CD4-positive, CD25-positive, alpha-beta regulatory T cell (primary cell): ENCODE data around the gene JARID2. TPM values are rescaled to one million over a fixed set of nuclear protein-coding genes. Genes with fewer than 3 reads are reported as not detected.

Source experiments
- ATAC-seq, 2 donors: fragments of 150-1000 bp; cut with Tn5 transposase; one replicate each; pipeline ENCODE4 v1.10.0; 2021; ENCODE audit warnings: low read depth in 2 of 2, moderate number of reproducible peaks in 2 of 2, moderate library complexity in 1 of 2
- DNase-seq, 3 donors: peaks; one replicate each; pipeline versions ENCODE4 v3.0.0 to v3.0.0-alpha.2; 2012 to 2022; ENCODE audit warnings: mixed read lengths in 1 of 3
- H3K27ac ChIP-seq: one replicate; pipeline ENCODE4 v1.7.0; 2013; ENCODE audit warnings: mild to moderate bottlenecking, low read length; ENCODE audit not compliant: insufficient read depth, poor library complexity, severe bottlenecking
- H3K27me3 ChIP-seq: one replicate; pipeline ENCODE4 v1.7.0; 2013; ENCODE audit warnings: low read length; ENCODE audit not compliant: control insufficient read depth, insufficient read depth
- H3K36me3 ChIP-seq: one replicate; pipeline ENCODE4 v1.7.0; 2013; ENCODE audit warnings: mild to moderate bottlenecking, low read length, moderate library complexity; ENCODE audit not compliant: control insufficient read depth, insufficient read depth
- H3K4me1 ChIP-seq: 2 replicates; pipeline ENCODE4 v1.7.0; 2013; ENCODE audit warnings: mild to moderate bottlenecking, low read length; ENCODE audit not compliant: insufficient read depth, control insufficient read depth, poor library complexity, severe bottlenecking
- H3K4me3 ChIP-seq: one replicate; pipeline ENCODE4 v1.7.0; 2013; ENCODE audit warnings: low read depth, mild to moderate bottlenecking, low read length, moderate library complexity
- H3K9me3 ChIP-seq, 2 experiments: 1 replicate in 1 of 2; 2 replicates in 1 of 2; pipeline ENCODE4 v1.7.0; 2013; ENCODE audit warnings: low read length in 2 of 2, mild to moderate bottlenecking in 1 of 2, moderate library complexity in 1 of 2; ENCODE audit not compliant: control insufficient read depth in 2 of 2
- H3K27ac Mint-ChIP-seq, 3 donors: one replicate each; pipeline ENCODE4 v1.8.0; 2020 to 2022; ENCODE audit warnings: mild to moderate bottlenecking in 3 of 3, mixed read lengths in 3 of 3, moderate library complexity in 2 of 3
- H3K27me3 Mint-ChIP-seq: one replicate; pipeline ENCODE4 v1.8.0; 2022; ENCODE audit warnings: mild to moderate bottlenecking, mixed read lengths
- H3K36me3 Mint-ChIP-seq: one replicate; pipeline ENCODE4 v1.8.0; 2020; ENCODE audit warnings: mixed read lengths
- H3K4me1 Mint-ChIP-seq, 4 donors: one replicate each; pipeline ENCODE4 v1.8.0; 2020 to 2022; ENCODE audit warnings: mixed read lengths in 4 of 4, mild to moderate bottlenecking in 1 of 4
- H3K4me3 Mint-ChIP-seq, 4 donors: one replicate each; pipeline ENCODE4 v1.8.0; 2020 to 2022; ENCODE audit warnings: mild to moderate bottlenecking in 4 of 4, mixed read lengths in 4 of 4, moderate library complexity in 3 of 4
- H3K9me3 Mint-ChIP-seq, 7 donors: one replicate each; pipeline ENCODE4 v1.8.0; 2020 to 2022; ENCODE audit warnings: mixed read lengths in 7 of 7, mild to moderate bottlenecking in 3 of 7, moderate library complexity in 2 of 7
- polyA plus RNA-seq, 4 donors: library from polyadenylated mRNA; unstranded; fragments of 300-500 nt; fragmentation: Illumina TruSeq; gene quantifications; one replicate each; pipeline ENCODE4 v1.2.3, GENCODE V29; 2021
- total RNA-seq: library from RNA; stranded (reverse); gene quantifications from one replicate; pipeline ENCODE4 v1.2.3, GENCODE V29; 2022

JARID2 gene
- total and polyA plus RNA-seq, 5 donors from 2014 or later: 4.1 to 26.1 (median 5.6) TPM

- H3K4me3 Mint-ChIP-seq: no peak overlapping the region
Measured at GRCh38 chr6:15426901-15427300, 181.0 kb downstream of the JARID2 start.

GRCh38 chr6:15427331-15428070 is 181.6 kb downstream of the JARID2 start:
- H3K4me3 ChIP-seq: no peak overlapping the region
- H3K9me3 Mint-ChIP-seq: no peaks in the 10 kb centered on the region
- DNase-seq: no peak
- no peak overlapping the region for H3K4me3 Mint-ChIP-seq
- peaks cover 16% of the 10 kb centered on the region for H3K4me1 ChIP-seq
- no peaks in the 10 kb centered on the region for H3K9me3 ChIP-seq
- H3K36me3 ChIP-seq: no peaks in the 10 kb centered on the region
- H3K36me3 Mint-ChIP-seq: peaks cover 5% of the 10 kb centered on the region
- no peak overlapping the region for H3K27ac Mint-ChIP-seq
- no peak for ATAC-seq
- H3K4me1 Mint-ChIP-seq: peaks cover 34 to 84% (median 48%) of the 10 kb centered on the region in 4 donors
- no peak overlapping the region for H3K27ac ChIP-seq
- no peaks in the 10 kb centered on the region for H3K27me3 Mint-ChIP-seq
- no peaks in the 10 kb centered on the region for H3K27me3 ChIP-seq

More at GRCh38 chr6:15426901-15427300, 181.0 kb downstream of the JARID2 start:
- Histone ChIP-seq H3K27ac (no peak overlapping the region), H3K4me3 (no peak overlapping the region), H3K9me3 (no peaks in the 10 kb centered on the region), H3K27me3 (no peaks in the 10 kb centered on the region), H3K36me3 (no peaks in the 10 kb centered on the region), H3K4me1 (peaks cover 16% of the 10 kb centered on the region)
- Mint-ChIP-seq H3K9me3 (no peaks in the 10 kb centered on the region), H3K4me1 (peaks cover 31 to 84% (median 48%) of the 10 kb centered on the region in 4 donors), H3K36me3 (peaks cover 5% of the 10 kb centered on the region), H3K27me3 (no peaks in the 10 kb centered on the region), H3K27ac (no peak overlapping the region)
- ATAC-seq (no peak), DNase-seq (no peak)

- Mint-ChIP-seq H3K36me3 (no peaks in the 10 kb centered on the region), H3K27ac (peak overlapping the region in 1 of 3 donors; percentile 18), H3K4me1 (peaks cover 43 to 88% (median 53%) of the 10 kb centered on the region in 4 donors), H3K4me3 (no peak overlapping the region), H3K27me3 (no peaks in the 10 kb centered on the region), H3K9me3 (no peaks in the 10 kb centered on the region)
- no peak overlapping the region for H3K4me3 ChIP-seq
- no peak for ATAC-seq
- H3K36me3 ChIP-seq: no peaks in the 10 kb centered on the region
- H3K9me3 ChIP-seq: no peaks in the 10 kb centered on the region
- H3K27me3 ChIP-seq: no peaks in the 10 kb centered on the region
- DNase-seq: no peak
- no peak overlapping the region for H3K27ac ChIP-seq
- peaks cover 31% of the 10 kb centered on the region for H3K4me1 ChIP-seq
Measured at GRCh38 chr6:15429141-15430110, 183.6 kb downstream of the JARID2 start.

- Mint-ChIP-seq H3K27me3 (no peaks in the 10 kb centered on the region), H3K4me1 (peaks cover 50 to 94% (median 61%) of the 10 kb centered on the region in 4 donors), H3K27ac (peak overlapping the region in 1 of 3 donors; percentile 18), H3K4me3 (no peak overlapping the region), H3K36me3 (no peaks in the 10 kb centered on the region), H3K9me3 (no peaks in the 10 kb centered on the region)
- DNase-seq: no peak
- Histone ChIP-seq H3K36me3 (no peaks in the 10 kb centered on the region), H3K4me3 (no peak overlapping the region), H3K27ac (no peak overlapping the region), H3K4me1 (peaks cover 39% of the 10 kb centered on the region), H3K9me3 (no peaks in the 10 kb centered on the region), H3K27me3 (no peaks in the 10 kb centered on the region)
- no peak for ATAC-seq
Measured at GRCh38 chr6:15430186-15430585, 184.3 kb downstream of the JARID2 start.

- H3K4me1 ChIP-seq: peaks cover 41% of the 10 kb centered on the region
Measured at GRCh38 chr6:15430931-15431405, 185.1 kb downstream of the JARID2 start.

GRCh38 chr6:15431762-15432483 is 186.1 kb downstream of the JARID2 start:
- H3K9me3 Mint-ChIP-seq: no peaks in the 10 kb centered on the region
- peaks cover 42 to 92% (median 68%) of the 10 kb centered on the region in 4 donors for H3K4me1 Mint-ChIP-seq
- no peaks in the 10 kb centered on the region for H3K27me3 ChIP-seq
- peaks cover 41% of the 10 kb centered on the region for H3K4me1 ChIP-seq
- no peak overlapping the region for H3K4me3 ChIP-seq
- ATAC-seq: no peak
- no peaks in the 10 kb centered on the region for H3K36me3 Mint-ChIP-seq
- no peaks in the 10 kb centered on the region for H3K9me3 ChIP-seq
- H3K27ac Mint-ChIP-seq: peak overlapping the region in 2 of 3 donors; percentile 12 to 69
- no peaks in the 10 kb centered on the region for H3K36me3 ChIP-seq
- DNase-seq: no peak
- H3K27ac ChIP-seq: no peak overlapping the region
- no peaks in the 10 kb centered on the region for H3K27me3 Mint-ChIP-seq
- H3K4me3 Mint-ChIP-seq: peak overlapping the region in 1 of 4 donors; percentile 41

More at GRCh38 chr6:15430931-15431405, 185.1 kb downstream of the JARID2 start:
- DNase-seq: no peak
- H3K4me3 ChIP-seq: no peak overlapping the region
- peak overlapping the region in 1 of 3 donors; percentile 75 for H3K27ac Mint-ChIP-seq
- H3K27me3 ChIP-seq: no peaks in the 10 kb centered on the region
- no peaks in the 10 kb centered on the region for H3K36me3 ChIP-seq
- no peaks in the 10 kb centered on the region for H3K36me3 Mint-ChIP-seq
- no peak overlapping the region for H3K27ac ChIP-seq
- no peak for ATAC-seq
- peak overlapping the region in 1 of 4 donors; percentile 19 for H3K4me3 Mint-ChIP-seq
- H3K4me1 Mint-ChIP-seq: peaks cover 43 to 92% (median 63%) of the 10 kb centered on the region in 4 donors
- H3K9me3 Mint-ChIP-seq: no peaks in the 10 kb centered on the region
- H3K9me3 ChIP-seq: no peaks in the 10 kb centered on the region
- H3K27me3 Mint-ChIP-seq: no peaks in the 10 kb centered on the region

- H3K9me3 Mint-ChIP-seq: no peaks in the 10 kb centered on the region
- Histone ChIP-seq H3K4me3 (peak overlapping the region; percentile 23), H3K9me3 (no peaks in the 10 kb centered on the region), H3K36me3 (no peaks in the 10 kb centered on the region), H3K4me1 (peaks cover 36% of the 10 kb centered on the region), H3K27ac (no peak overlapping the region), H3K27me3 (no peaks in the 10 kb centered on the region)
- peak overlapping the region in 2 of 3 donors; percentile 12 to 39 for H3K27ac Mint-ChIP-seq
- DNase-seq (no peak), ATAC-seq (no peak)
- H3K4me3 Mint-ChIP-seq: peak overlapping the region in 2 of 4 donors; percentile 32 to 41
- H3K36me3 Mint-ChIP-seq: no peaks in the 10 kb centered on the region
- peaks cover 36 to 94% (median 72%) of the 10 kb centered on the region in 4 donors for H3K4me1 Mint-ChIP-seq
- no peaks in the 10 kb centered on the region for H3K27me3 Mint-ChIP-seq
Measured at GRCh38 chr6:15433511-15433861, 187.6 kb downstream of the JARID2 start.
